GM12878 (cell line): ENCODE measurements around the gene LMOD1. TPM values are rescaled to one million over a fixed set of nuclear protein-coding genes. Genes with fewer than 3 reads are reported as not detected.

ENCODE experiments used
- ATAC-seq: fragments of 200-7000 bp; cut with Tn5 transposase; 3 replicates; pipeline ENCODE4 v1.9.1; 2020; ENCODE audit warnings: mild to moderate bottlenecking, moderate library complexity
- BruUV-seq: library from RNA; stranded (reverse); fragments of 400-500 nt; replicated peaks from 2 replicates; lab custom pipeline; 2021; lab: Mats Ljungman, UMichigan
- CTCF ChIA-PET: fragments of 300-600 bp; sonication (Branson Sonifier 250); formaldehyde crosslinking; extraction: SDS; loops from one replicate; lab custom pipeline; 2021; ENCODE audit warnings: inconsistent platforms; lab: Yijun Ruan, JAX
- POLR2A ChIA-PET: fragments of 350-600 bp; formaldehyde crosslinking; extraction: SDS; loops from one replicate; lab custom pipeline; 2021; ENCODE audit warnings: inconsistent platforms; lab: Charles Lee
- RAD21 ChIA-PET: fragments of 300-600 bp; sonication (Branson Sonifier 250); formaldehyde crosslinking; loops from one replicate; lab custom pipeline; 2023; ENCODE audit warnings: antibody characterized with exemption; ENCODE audit not compliant: unreplicated experiment; lab: Charles Lee
- SMC1A ChIA-PET: fragments of 300-600 bp; sonication (Branson Sonifier 250); formaldehyde crosslinking; loops from one replicate; lab custom pipeline; 2023; ENCODE audit not compliant: unreplicated experiment, uncharacterized antibody; lab: Charles Lee
- DNase-seq: peaks from one replicate; pipeline ENCODE4 v3.0.0-alpha.2; 2011; ENCODE audit warnings: low read depth, low spot score
- FAIRE-seq: peaks from 3 replicates; lab custom pipeline; 2011; peaks lifted over from hg19 to GRCh38; lab: Jason Lieb, UNC
- H2AFZ ChIP-seq: 2 replicates; pipeline ENCODE4 v1.6.0; 2011; ENCODE audit warnings: low read depth, low read length, control low read depth; ENCODE audit not compliant: control insufficient read depth
- H3K27ac ChIP-seq: 2 replicates; pipeline ENCODE4 v1.5.1; 2011; ENCODE audit warnings: control low read depth; ENCODE audit not compliant: control insufficient read depth, insufficient read depth
- H3K27me3 ChIP-seq, 2 experiments: replicated peaks in 1 of 2; 2 replicates each; pipeline versions ENCODE4 v1.6.0 to v1.6.1; 2011; ENCODE audit warnings: low read length in 1 of 2; ENCODE audit not compliant: control insufficient read depth in 2 of 2, insufficient read depth in 2 of 2
- H3K36me3 ChIP-seq, 2 experiments: 2 replicates each; pipeline ENCODE4 v1.5.1; 2011; ENCODE audit warnings: low read length in 1 of 2; ENCODE audit not compliant: control insufficient read depth in 2 of 2, insufficient read depth in 2 of 2
- H3K4me1 ChIP-seq: 2 replicates; pipeline ENCODE4 v1.6.1; 2011; ENCODE audit warnings: mild to moderate bottlenecking, low read length, moderate library complexity, mixed read lengths; ENCODE audit not compliant: control insufficient read depth, insufficient read depth
- H3K4me2 ChIP-seq: 2 replicates; pipeline ENCODE4 v1.6.0; 2011; ENCODE audit warnings: control low read depth; ENCODE audit not compliant: control insufficient read depth, insufficient read depth
- H3K4me3 ChIP-seq: fragments of 200-600 bp; sonication (generic); 2 replicates; pipeline ENCODE4 v1.5.1; 2016
- H3K79me2 ChIP-seq: 2 replicates; pipeline ENCODE4 v1.6.0; 2011; ENCODE audit warnings: low read length; ENCODE audit not compliant: control insufficient read depth, insufficient read depth
- H3K9ac ChIP-seq: 2 replicates; pipeline ENCODE4 v1.8.0; 2011; ENCODE audit warnings: low read length, control low read depth, mixed read lengths; ENCODE audit not compliant: control insufficient read depth, insufficient read depth
- H3K9me3 ChIP-seq: replicated peaks from 3 replicates; pipeline ENCODE4 v1.5.1; 2011; ENCODE audit warnings: mild to moderate bottlenecking, low read length; ENCODE audit not compliant: control insufficient read depth, insufficient read depth
- H4K20me1 ChIP-seq: 2 replicates; pipeline ENCODE4 v1.6.0; 2011; ENCODE audit not compliant: control insufficient read depth, insufficient read depth
- CHD1 ChIP-seq: IDR thresholded peaks from 2 replicates; pipeline ENCODE4 v1.6.1; 2012; ENCODE audit warnings: low read depth, low read length, improper control_type of control experiment
- EP300 ChIP-seq, 2 experiments: fragments of 150-350 bp in 1 of 2; IDR thresholded peaks; 2 replicates each; pipeline ENCODE4 v1.6.1; 2011 to 2012; ENCODE audit warnings: low read depth in 2 of 2, low read length in 2 of 2, borderline replicate concordance in 1 of 2, improper control_type of control experiment in 1 of 2, inconsistent platforms in 1 of 2; ENCODE audit not compliant: control insufficient read depth in 1 of 2
- ETV6 ChIP-seq, 2 experiments: fragments of 450-650 bp in 1 of 2; IDR thresholded peaks in 1 of 2; conservative IDR thresholded peaks in 1 of 2; 2 replicates each; pipeline ENCODE4 v1.6.1; 2014; ENCODE audit warnings: antibody characterized with exemption in 1 of 2, borderline replicate concordance in 1 of 2, low read depth in 1 of 2, mild to moderate bottlenecking in 1 of 2, moderate library complexity in 1 of 2
- FOXM1 ChIP-seq: IDR thresholded peaks from 2 replicates; pipeline ENCODE4 v1.6.1; 2012; ENCODE audit warnings: low read depth, mild to moderate bottlenecking, inconsistent platforms, low read length, moderate library complexity
- IRF4 ChIP-seq: IDR thresholded peaks from 2 replicates; pipeline ENCODE4 v1.6.1; 2011; ENCODE audit warnings: low read depth, low read length
- MYB ChIP-seq: fragments of 150-350 bp; IDR thresholded peaks from 2 replicates; pipeline ENCODE4 v1.6.1; 2014; ENCODE audit warnings: mild to moderate bottlenecking, low read depth, low read length, borderline replicate concordance
- NR2C1 ChIP-seq: fragments of 450-650 bp; IDR thresholded peaks from 2 replicates; pipeline ENCODE4 v1.6.1; 2017; ENCODE audit warnings: antibody characterized with exemption, mild to moderate bottlenecking, moderate library complexity
- NR2C2 ChIP-seq: IDR thresholded peaks from 2 replicates; pipeline ENCODE4 v1.6.1; 2011; ENCODE audit warnings: borderline replicate concordance, low read depth; ENCODE audit not compliant: control insufficient read depth, insufficient read length
- POLR2A ChIP-seq: IDR thresholded peaks from 2 replicates; pipeline ENCODE4 v1.6.1; 2011; ENCODE audit warnings: low read depth, mild to moderate bottlenecking, low read length
- POLR2AphosphoS5 ChIP-seq: IDR thresholded peaks from 2 replicates; pipeline ENCODE4 v1.6.1; 2011; ENCODE audit warnings: mild to moderate bottlenecking, low read length, inconsistent platforms
- RUNX3 ChIP-seq: IDR thresholded peaks from 2 replicates; pipeline ENCODE4 v1.6.1; 2012; ENCODE audit warnings: low read length, inconsistent platforms
- TAF1 ChIP-seq: IDR thresholded peaks from 2 replicates; pipeline ENCODE4 v1.6.1; 2011; ENCODE audit warnings: mild to moderate bottlenecking, low read depth, low read length, borderline replicate concordance
- WGBS: methylation state at CpG from one replicate; pipeline ENCODE4 v1.1.6; 2016; ENCODE audit warnings: low lambda C conversion rate; ENCODE audit not compliant: insufficient replicate concordance, insufficient coverage; ENCODE audit errors: missing lambda C conversion rate; 5-methylcytosine and 5-hydroxymethylcytosine counted together
- in situ Hi-C: fragments of 300-500 bp; cut with MboI; formaldehyde crosslinking; loops from 9 replicates; pipeline ENCODE4 v1.14.3; 2018; ENCODE audit warnings: mixed read lengths
- intact Hi-C: fragments of 100-400 bp; cut with micrococcal nuclease; formaldehyde crosslinking; loops from one replicate; pipeline ENCODE4 v1.14.2; 2022; ENCODE audit not compliant: unreplicated experiment
- polyA plus RNA-seq, 11 experiments: library from polyadenylated mRNA; depleted of rRNA in 4 of 11; unstranded in 6 of 11; stranded (reverse) in 5 of 11; fragments of >200 nt; fragmentation: Nextera tagmentation in 4 of 11; fragmentation: Illumina TruSeq in 1 of 11; extraction: Ambion mirVana in 4 of 11; extraction: Trizol in 1 of 11; gene quantifications; 1 replicate in 1 of 11; 2 replicates in 10 of 11; pipeline versions ENCODE4 v1.2.1 to v1.2.3, GENCODE V29; 2011 to 2016; ENCODE audit warnings: inconsistent platforms in 2 of 11, missing spikeins in 2 of 11, low read depth in 1 of 11
- total RNA-seq, 4 experiments: library from RNA; depleted of rRNA in 3 of 4; stranded (reverse); fragments of >200 nt in 3 of 4; fragmentation: Illumina TruSeq in 1 of 4; extraction: Trizol in 1 of 4; gene quantifications; 2 replicates each; pipeline versions ENCODE4 v1.2.1 to v1.2.3, GENCODE V29; 2013 to 2021
- TF ChIP-seq, protein P1 (sequence below): IDR thresholded peaks from 2 replicates; pipeline ENCODE4 v1.6.1; 2012; ENCODE audit warnings: improper control_type of control experiment, low read depth, low read length; ENCODE audit not compliant: insufficient replicate concordance
- TF ChIP-seq, protein P2 (sequence below): IDR thresholded peaks from 2 replicates; pipeline ENCODE4 v1.6.1; 2011; ENCODE audit warnings: mild to moderate bottlenecking, low read depth, low read length, moderate library complexity; ENCODE audit not compliant: insufficient replicate concordance
- TF ChIP-seq, protein P3 (sequence below): IDR thresholded peaks from 2 replicates; pipeline ENCODE4 v1.6.1; 2012; ENCODE audit warnings: low read depth, low read length, improper control_type of control experiment

The LMOD1 gene
- total and polyA plus RNA-seq, 10 of the 15 experiments (the other 5 are each of a cell fraction or from before 2014, with no cell fraction given): 0.15 TPM; not detected in 9

DNA sequence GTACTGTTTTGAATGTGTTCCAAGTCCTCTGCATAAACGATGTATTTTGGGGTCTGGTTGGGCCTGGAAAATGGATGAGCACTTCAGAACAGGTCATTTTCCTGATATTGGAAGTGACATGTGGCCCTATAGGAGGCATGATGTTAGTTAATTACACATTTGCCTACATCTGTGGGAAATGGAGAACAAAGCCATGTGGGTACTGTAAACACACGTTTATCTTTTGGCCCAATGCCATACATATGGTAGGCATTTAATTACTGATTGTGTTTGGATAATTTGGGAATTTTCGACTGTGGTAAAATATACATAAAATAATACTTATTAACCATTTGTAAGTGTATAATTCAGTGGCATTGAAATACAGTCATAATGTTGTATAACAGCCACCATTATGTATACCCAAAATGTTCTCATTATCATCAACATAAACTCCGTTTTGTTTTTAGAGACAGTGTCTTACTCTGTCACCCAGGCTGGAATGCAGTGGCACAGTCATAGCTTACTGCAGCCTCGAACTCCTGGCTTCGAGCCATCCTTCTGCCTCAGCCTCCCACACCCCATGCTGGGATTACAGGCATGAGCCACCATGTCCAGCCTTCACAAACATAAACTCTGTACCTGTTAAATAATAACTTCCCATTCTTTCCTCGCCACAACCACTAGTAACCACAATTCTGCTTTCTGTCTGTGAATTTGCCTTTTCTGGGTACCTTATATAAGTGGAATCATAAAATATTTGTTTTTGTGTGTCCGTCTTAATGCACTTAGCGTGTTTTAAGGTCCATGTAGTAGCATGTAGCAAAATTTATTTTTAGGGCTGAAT, 24.2 kb upstream of the LMOD1 start:
- Histone ChIP-seq H3K36me3 (peaks cover 5 to 19% of the 10 kb centered on the region in 2 experiments), H4K20me1 (no peaks in the 10 kb centered on the region), H3K4me2 (no peak overlapping the region), H3K27me3 (no peaks in the 10 kb centered on the region), H3K9ac (no peak overlapping the region), H3K4me3 (no peak overlapping the region), H2AFZ (no peak overlapping the region), H3K79me2 (no peaks in the 10 kb centered on the region), H3K9me3 (no peaks in the 10 kb centered on the region), H3K4me1 (peaks cover 6% of the 10 kb centered on the region), H3K27ac (no peak overlapping the region)
- in situ Hi-C loops: loop anchor here (5.0 kb wide), 1 partner anchor 78 kb away; no protein-coding TSS in a partner anchor
- ATAC-seq: no peak
- DNase-seq: no peak
- intact Hi-C loops: no loop called here
- 90% methylated on average over 9 of the region's 9 CpGs for WGBS
- no peak for FAIRE-seq
- CTCF ChIA-PET: interaction anchor here (1.7 to 14.5 kb wide), 5 partner anchors 8 to 148 kb away, joined by 4 to 233 read pairs (median 14); partner anchors contain the start of gene ELF3
- POLR2A ChIA-PET: interaction anchor here (0.6 kb wide), 1 partner anchor 146 kb away, joined by 7 read pairs; no protein-coding TSS in a partner anchor
- RAD21 ChIA-PET: interaction anchor here (4.1 kb wide), 1 partner anchor 74 kb away, joined by 62 read pairs; no protein-coding TSS in a partner anchor
- no TSS peak for BruUV-seq
- SMC1A ChIA-PET: interaction anchor here (2.0 to 3.9 kb wide), 3 partner anchors 14 to 75 kb away, joined by 7 to 68 read pairs (median 9); no protein-coding TSS in a partner anchor
- no peak for TF ChIP-seq POLR2A
- TF ChIP-seq ETV6 (conservative IDR thresholded peaks at IDR 0.05 in 1 of 2, IDR thresholded peaks at IDR 0.05 in 1 of 2; ENCODE audit: borderline replicate concordance in 1 of 2, low read depth in 1 of 2): no peak
- TF ChIP-seq, protein P1, sequence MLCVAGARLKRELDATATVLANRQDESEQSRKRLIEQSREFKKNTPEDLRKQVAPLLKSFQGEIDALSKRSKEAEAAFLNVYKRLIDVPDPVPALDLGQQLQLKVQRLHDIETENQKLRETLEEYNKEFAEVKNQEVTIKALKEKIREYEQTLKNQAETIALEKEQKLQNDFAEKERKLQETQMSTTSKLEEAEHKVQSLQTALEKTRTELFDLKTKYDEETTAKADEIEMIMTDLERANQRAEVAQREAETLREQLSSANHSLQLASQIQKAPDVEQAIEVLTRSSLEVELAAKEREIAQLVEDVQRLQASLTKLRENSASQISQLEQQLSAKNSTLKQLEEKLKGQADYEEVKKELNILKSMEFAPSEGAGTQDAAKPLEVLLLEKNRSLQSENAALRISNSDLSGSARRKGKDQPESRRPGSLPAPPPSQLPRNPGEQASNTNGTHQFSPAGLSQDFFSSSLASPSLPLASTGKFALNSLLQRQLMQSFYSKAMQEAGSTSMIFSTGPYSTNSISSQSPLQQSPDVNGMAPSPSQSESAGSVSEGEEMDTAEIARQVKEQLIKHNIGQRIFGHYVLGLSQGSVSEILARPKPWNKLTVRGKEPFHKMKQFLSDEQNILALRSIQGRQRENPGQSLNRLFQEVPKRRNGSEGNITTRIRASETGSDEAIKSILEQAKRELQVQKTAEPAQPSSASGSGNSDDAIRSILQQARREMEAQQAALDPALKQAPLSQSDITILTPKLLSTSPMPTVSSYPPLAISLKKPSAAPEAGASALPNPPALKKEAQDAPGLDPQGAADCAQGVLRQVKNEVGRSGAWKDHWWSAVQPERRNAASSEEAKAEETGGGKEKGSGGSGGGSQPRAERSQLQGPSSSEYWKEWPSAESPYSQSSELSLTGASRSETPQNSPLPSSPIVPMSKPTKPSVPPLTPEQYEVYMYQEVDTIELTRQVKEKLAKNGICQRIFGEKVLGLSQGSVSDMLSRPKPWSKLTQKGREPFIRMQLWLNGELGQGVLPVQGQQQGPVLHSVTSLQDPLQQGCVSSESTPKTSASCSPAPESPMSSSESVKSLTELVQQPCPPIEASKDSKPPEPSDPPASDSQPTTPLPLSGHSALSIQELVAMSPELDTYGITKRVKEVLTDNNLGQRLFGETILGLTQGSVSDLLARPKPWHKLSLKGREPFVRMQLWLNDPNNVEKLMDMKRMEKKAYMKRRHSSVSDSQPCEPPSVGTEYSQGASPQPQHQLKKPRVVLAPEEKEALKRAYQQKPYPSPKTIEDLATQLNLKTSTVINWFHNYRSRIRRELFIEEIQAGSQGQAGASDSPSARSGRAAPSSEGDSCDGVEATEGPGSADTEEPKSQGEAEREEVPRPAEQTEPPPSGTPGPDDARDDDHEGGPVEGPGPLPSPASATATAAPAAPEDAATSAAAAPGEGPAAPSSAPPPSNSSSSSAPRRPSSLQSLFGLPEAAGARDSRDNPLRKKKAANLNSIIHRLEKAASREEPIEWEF: no peak
- TF ChIP-seq CHD1: no peak
- TF ChIP-seq, protein P2, sequence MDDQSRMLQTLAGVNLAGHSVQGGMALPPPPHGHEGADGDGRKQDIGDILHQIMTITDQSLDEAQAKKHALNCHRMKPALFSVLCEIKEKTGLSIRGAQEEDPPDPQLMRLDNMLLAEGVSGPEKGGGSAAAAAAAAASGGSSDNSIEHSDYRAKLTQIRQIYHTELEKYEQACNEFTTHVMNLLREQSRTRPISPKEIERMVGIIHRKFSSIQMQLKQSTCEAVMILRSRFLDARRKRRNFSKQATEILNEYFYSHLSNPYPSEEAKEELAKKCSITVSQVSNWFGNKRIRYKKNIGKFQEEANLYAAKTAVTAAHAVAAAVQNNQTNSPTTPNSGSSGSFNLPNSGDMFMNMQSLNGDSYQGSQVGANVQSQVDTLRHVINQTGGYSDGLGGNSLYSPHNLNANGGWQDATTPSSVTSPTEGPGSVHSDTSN: no peak
- TF ChIP-seq, protein P3, sequence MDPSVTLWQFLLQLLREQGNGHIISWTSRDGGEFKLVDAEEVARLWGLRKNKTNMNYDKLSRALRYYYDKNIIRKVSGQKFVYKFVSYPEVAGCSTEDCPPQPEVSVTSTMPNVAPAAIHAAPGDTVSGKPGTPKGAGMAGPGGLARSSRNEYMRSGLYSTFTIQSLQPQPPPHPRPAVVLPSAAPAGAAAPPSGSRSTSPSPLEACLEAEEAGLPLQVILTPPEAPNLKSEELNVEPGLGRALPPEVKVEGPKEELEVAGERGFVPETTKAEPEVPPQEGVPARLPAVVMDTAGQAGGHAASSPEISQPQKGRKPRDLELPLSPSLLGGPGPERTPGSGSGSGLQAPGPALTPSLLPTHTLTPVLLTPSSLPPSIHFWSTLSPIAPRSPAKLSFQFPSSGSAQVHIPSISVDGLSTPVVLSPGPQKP: no peak
- TF ChIP-seq FOXM1: no peak
- TF ChIP-seq POLR2AphosphoS5: no peak
- TF ChIP-seq EP300 (IDR thresholded peaks at IDR 0.05; ENCODE audit: borderline replicate concordance in 1 of 2, control insufficient read depth in 1 of 2, low read depth in 2 of 2, low read length in 2 of 2): no peak
- no peak for TF ChIP-seq NR2C1
- no peak for TF ChIP-seq RUNX3
- TF ChIP-seq MYB: no peak
- no peak for TF ChIP-seq IRF4
- no peak for TF ChIP-seq TAF1
- no peak for TF ChIP-seq NR2C2
